ENCODE results near the gene PAK5. TPM values are rescaled to one million over a fixed set of nuclear protein-coding genes. Genes with fewer than 3 reads are reported as not detected.

PAK5 gene
- total RNA-seq, 1 experiment from 2014 or later: 0.46 TPM

DNA sequence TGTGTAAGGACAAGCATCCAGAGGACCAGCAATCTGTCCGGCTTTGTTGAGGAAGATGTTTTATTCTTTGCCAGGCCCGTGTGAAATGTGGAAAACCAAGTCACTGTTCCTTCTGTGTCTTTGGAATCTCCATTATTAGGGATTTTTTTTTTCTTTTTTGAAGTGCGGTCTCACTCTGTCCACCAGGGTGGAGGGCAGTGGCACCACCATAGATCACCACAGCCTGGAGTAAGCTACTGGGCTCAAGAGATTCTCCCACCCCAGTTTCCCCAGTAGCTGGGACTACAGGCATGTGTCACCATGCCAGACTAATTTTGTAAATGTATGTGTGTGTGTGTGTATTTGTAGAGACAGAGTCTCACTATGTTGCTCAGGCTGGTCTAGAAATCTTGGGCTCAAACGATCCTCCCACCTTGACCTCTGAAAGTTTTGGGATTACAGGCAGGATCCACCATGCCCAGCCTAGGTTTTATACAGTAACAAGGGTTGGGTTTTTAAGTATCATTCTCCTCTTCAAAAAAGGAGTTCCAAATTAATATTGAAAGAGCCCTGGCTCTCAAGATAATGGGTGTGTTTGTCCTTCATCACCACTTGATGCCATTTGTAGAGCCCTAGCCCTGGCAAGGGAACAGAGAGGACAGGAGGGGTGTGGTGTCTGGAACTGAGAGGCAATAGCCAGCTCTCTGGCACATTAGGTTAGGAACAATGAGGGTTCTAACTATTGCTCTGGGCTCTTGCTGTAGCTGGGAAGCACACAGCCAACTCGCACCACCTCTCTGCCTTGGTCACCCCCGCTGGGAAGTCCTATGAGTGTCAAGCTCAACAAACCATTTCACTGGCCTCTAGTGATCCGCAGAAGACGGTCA is 321.3 kb downstream of the PAK5 start:
- DNase-seq (ENCODE audit: low read depth): no peak

DNA sequence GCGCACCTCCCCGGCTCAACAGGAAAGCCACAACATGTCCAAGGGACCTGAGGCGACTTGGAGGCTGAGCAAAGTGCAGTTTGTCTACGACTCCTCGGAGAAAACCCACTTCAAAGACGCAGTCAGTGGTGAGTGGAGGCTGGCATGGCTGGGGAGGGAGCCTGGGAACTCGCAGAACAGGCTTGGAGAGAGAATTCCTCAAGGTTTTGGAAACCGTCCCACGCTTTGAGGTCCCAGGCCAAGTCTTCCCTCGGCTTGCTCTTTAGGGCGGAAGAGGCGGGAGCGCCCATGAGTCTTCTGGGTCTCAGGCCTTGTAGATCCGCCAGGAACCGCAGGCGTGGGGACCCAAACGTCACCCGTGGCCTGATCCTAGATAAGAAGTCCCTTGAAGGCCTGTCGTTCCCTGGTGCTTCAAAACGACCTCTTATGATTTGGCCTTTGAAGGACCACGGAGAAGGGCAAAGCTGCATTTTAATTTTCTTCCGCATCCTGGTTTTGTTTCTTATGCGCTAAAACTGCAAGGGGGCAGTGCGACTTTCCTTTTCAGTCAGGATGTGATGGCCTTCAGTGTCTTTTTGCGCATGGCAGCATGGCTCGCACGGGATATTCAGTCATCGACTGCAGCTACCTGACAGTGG is 322.5 kb downstream of the PAK5 start:
- DNase-seq (ENCODE audit: low read depth): no peak

DNA sequence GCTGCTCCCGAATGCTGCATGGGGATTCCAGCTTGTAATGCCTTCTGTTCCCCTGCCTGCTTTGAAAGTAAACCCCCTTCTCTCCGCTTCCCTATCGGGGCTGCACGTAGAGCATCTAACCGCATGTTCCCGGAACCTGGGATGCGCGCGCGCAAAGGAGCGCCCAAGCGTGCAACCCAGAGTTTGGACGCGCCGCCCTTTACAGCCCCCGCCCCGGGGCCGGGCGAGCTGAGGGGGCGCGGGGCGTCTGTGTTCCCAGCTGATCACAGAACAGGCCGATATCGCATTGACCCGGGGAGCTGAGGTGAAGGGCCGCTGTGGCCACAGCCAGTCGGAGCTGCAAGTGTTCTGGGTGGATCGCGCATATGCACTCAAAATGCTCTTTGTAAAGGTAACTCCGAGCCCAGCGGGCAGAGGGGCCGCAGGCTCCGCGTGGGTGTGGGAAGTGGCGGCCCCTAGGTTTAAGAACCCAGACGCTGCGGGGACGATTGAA is 323.1 kb downstream of the PAK5 start:
- DNase-seq (ENCODE audit: low read depth): no peak

DNA sequence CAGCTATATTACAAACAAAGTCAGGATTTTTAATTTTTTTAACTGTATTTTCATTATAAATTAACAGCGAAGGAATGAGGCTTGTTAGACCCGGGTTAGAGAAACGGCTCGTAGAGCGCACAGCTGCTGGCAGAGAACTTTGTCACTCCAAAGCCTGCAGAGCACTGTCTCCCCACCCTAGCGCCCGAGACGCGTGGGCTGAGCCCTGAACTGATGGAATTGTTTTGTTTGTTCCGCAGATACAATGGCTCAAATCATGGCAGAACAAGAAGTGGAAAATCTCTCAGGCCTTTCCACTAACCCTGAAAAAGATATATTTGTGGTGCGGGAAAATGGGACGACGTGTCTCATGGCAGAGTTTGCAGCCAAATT is 323.7 kb downstream of the PAK5 start:
- DNase-seq (ENCODE audit: low read depth): no peak

DNA sequence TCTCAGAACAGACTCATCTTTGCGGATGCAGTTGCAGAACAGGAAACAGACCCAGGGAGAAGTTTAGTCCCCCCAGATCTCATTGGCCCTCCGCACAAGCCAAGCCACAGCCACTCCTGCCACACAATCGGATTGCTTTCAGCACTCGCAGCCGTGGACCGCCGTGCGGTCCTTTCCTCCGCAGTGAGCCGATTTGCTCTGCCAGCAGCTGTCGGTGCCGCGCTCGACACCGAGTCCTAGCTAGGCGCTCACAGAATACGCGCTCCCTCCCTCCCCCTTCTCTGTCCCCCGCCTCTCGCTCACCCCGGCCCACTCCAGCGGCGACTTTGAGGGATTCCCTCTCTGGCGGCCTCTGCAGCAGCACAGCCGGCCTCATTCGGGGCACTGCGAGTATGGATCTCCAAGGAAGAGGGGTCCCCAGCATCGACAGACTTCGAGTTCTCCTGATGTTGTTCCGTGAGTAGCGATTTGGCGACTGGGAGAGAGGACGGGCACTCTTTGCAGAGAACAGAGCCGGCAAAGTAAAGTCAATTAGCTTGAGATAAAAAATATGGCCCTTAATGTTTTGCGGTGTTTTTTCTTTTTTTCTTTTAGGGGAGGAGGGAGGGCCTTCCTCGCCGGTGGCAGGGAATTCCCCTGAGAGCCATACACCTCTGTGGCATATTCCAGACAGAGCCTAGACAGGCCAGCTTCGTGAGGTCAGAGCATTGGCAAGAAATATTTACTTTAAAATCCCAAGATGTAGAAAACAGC is 324.2 kb downstream of the PAK5 start, which contains the start of gene LAMP5:
LAMP5 (plus strand) TSS at position 130 of the 753 bp plus-strand sequence; CDS start at position 393, 263 bp downstream.
- peak; percentile 15 for DNase-seq (ENCODE audit: low read depth)

DNA sequence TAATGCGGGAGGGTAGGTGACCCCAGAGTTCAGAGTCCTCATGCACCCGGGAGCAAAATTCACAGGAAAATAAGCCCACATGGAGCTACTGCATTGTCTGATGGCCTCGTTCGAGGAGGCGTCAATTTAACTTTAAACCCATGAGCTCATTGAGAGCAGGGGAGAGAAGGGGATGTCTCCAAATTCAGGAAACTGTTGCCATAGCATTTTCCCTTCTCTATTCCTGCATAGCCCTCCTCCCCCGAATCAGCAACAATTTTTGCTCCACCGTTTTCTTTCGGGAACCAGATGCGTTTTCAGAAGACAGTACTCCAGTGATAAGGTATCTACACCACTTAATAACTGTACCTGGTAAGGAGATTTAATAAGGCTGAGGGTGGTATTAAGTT is 324.8 kb downstream of the PAK5 start:
- no peak for DNase-seq (ENCODE audit: low read depth)

DNA sequence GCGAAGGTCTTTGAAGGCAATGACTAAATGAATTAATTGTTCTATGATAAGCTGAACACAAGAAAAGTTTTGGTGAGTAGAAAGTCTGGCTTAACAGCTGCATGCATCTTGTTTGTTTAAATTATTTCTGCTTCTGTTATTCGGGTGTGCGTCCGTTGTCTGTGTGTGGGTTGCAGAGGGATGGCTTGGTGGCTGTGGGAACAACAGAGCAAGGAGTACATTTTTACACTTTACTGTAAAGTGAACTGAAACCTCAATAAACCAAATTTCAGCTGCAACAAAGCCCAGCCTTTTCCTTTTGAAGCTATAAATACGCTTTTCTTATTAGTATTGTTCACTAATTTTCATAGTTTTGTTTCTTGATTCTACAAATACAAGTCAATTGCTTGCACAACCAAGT is 328.0 kb downstream of the PAK5 start:
- DNase-seq (ENCODE audit: low read depth): no peak

DNA sequence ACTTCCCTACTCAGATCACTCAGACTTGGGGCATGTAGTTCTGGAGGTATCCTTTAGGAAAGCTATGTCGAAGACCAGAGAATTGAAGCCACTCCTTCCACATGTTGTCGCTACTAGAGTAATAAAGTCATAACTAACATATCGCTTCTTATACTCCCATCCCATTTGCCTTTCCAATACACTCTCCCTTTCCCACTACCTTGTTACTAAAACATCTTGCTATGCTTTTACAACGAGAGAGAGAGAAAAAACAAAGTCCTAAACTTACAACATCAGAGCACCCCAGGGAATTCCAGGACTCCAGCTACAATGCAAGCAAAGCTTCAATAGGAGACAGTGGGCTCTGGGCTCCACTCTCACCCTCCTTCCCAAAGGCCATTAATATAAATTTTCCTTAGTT is 329.6 kb downstream of the PAK5 start:
- DNase-seq (ENCODE audit: low read depth): no peak

DNA sequence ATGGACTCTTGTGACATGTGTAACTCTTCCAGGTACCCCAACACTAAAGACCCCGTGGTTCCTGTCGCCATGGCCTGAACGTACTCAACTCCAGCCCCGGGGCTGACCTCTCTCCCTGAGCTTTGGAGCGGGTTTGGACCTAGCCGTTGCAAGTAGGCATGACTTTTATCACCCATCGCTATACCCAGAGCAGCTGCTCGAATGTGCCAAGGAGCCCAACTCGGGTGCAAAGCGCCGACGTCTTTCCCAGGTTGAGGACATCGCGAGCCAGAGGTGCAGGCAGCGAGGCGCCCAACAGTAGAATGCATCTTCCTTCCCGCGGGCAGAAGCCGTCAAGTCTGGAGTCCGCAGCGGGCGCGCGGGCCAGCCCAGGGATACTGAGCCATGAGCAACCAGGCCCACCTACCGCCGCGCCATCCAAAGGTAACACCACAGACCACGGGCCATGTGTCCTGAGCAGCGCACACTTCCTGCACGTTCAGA is 330.1 kb downstream of the PAK5 start:
- no peak for DNase-seq (ENCODE audit: low read depth)

DNA sequence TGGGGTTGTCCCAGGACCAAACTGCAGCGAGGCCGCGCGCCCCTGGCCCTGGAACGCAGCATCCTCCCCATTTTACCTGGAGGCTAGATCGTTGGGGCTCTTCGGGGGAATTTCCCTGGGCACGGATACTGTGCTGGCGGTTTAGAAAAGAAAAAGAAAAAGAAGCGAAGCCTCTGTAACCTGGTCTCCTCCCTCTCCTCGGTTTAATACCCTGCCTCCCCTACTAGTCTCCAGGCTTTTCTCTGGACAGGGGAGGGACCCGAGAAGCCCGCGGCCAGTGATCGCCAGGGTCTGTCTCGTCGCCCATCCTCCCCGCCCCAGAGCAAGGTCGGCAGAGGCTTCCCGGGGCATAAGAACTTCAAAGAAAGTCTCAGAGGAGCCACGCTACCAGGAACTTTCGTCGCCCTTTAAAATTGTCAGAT is 330.6 kb downstream of the PAK5 start:
- DNase-seq (ENCODE audit: low read depth): no peak

DNA sequence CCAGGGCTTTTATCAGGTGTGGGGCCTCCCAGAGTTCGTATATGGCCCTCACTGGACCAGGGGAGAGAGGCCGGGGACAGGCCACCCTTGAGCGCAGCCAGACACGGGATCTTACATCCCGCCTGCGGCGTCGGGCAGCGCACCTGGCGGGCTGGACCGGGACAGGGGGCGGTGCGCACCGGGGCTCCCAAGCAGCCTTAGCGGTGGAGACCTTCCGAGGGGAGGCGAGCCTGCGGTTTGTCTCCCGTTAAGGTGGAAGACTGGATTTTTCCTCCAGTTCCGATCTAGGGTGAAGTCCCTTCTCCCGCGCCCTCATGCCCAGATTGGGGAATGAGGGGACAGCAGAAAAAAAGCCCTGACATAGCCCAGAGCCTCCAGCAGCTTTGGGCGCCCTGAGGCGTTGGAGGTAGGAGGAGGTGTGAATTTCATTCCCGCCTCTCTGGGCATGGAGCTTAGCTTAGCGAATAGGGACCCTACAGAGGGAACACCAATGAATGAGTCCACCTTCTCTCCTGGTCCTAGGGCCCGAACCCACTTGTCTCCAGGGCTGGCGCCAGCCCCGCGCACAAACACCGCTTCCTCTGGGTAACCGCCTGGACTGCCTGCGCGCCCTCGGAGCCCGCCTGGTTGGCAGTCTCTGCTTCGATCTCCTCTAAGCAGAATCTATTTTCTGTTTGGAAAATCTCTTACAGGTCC is 331.2 kb downstream of the PAK5 start:
- DNase-seq (ENCODE audit: low read depth): no peak

DNA sequence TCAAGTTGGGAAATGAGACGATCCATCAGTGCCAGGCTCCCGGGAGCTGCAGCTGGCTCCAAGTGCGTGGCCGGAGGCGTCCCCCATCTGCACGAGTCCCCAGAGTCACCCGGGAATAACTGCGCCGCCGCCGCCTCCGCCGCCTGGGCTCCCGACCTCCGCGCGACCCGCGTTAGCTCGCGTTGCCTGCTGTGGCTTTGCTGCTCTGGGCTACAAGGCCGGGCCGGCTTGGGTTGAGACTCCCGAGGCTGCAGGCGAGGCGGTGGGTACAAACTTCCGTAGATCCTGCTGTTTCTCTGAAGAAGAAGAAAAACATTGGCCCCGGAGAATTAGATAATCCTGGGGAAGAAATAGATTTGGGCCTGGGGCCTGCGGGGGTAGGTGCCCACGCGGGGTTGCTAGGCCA is 331.9 kb downstream of the PAK5 start:
- no peak for DNase-seq (ENCODE audit: low read depth)

DNA sequence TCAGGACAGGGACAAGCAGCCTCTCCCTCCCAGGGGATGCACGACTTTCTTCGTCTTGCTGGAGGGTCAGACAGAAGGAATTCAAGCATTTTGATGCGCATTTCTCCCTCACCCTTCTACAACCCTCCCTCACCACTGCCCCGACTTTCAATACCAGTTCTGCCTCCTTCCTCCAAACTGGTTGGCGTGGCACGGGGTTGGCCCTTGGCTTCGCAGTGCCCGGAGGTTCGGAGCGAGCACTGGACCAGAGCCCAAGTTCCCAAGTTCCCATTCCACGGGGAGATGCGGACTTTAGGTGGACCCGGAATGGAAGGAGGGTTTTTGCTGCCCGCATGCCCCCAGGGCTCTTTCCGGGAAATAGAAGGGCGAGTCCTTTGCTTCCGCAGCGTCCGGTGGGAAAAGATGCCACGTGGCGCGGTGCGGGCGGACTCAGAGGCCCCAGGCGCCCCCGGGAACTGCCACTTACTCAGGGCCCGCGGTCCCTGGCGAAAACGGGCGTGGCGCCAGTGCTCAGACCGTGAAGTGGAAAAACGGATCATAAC is 332.5 kb downstream of the PAK5 start:
- DNase-seq (ENCODE audit: low read depth): no peak

DNA sequence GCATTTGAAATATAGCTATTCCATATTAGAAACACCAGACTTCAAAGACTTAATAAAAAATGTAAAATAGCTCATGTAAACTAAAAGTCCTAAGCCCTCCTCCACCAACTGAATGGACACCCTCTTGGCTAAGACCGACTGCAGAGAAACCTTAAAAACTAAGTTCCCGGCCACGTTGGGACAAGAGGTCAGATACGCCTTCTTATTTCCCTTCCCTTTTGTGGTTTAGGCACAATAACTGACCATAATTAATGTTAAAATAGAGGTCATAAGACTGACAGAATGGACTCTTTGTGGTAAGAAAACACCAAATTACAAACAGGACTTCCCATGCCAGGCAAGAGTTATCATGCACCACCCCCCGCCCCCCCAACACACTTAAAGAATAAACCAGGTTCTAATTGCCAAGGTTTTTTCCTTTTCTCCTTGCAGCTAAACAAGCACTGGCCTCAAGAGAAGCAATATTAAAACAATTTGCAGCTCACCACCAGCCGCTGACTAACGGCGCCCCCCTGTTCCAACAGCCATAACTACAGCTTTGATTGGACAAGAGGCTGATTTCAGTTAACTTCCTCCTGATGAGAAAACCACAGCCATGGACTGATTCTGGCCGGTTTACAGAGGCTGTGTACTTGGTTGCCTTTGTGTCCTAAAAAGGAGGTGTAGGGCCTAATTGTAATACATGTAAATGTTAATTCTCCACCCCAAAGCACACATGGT is 335.2 kb downstream of the PAK5 start:
- peak; percentile 71 for DNase-seq (ENCODE audit: low read depth)

DNA sequence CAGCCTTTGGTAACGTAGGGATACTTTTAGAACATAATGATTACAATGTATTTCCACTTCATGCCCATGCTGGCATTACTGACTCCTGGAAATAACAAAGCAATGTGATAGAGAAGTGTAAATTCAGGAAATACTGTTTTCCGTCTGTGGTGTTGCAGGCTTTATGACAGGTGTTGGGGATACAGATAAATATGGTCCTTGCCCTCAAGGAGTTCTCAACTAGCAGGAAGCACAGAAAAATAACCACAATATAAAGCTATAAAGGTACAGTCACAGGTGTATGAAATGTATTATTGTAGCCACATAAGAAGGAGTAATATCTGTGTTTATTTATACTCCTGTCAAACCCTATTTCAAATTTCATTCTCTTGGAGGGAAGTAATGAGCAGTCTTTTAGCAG is 337.4 kb downstream of the PAK5 start:
- DNase-seq (ENCODE audit: low read depth): no peak

DNA sequence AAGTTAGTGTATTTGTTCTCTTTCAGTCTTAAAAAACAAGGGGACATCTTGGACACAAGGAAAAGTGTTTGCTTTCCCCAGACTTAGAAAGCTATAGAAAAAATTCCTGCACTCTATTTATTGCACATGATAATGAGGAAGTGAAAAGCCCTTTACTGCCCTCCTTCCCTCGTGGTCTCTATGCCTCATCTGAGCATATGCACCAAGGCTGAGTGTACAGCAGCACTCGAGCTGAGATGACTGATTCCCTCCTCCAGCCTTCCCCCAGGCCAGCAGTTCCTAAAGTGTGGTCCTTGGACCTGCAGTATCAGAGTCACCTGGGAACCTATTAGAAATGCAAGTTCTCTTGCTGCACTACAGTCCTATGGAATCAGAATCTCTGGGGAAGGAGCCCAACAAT is 338.8 kb downstream of the PAK5 start:
- DNase-seq (ENCODE audit: low read depth): no peak

DNA sequence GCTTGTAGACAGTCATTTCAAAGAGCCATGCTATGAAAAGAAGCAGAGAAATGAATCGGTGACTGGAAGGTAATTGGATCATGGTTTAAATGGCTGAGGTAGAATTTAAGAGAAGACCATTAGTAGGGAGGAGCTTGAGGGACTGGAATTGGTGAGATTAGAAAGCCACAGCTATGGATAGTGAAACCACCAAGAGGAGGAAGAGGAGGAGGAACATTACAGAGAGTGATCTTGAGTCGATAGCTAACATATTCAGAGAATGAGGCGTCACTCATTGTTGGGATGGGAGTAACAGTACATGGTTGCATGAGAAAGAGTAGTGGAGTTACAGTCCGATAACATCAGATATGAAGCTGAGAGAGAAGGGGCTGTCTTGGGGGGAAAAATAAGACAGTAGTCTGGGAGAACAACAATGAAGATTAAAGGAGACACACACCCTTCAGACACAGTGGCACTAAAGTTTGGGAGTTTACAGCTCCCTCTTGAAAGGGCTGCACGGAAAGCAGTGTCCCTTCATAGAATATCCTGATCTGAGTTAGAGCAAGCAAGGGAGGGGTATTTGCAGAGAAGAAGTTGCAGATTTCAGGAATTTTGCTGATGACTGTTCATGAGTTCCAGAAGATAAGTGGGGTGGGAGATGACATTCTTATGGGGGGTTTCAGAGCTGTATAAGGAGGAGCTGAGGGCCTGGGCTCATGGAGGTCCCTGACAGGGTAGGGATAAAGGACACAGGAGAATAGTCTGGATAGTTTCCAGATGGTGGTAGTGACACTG is 339.6 kb downstream of the PAK5 start:
- no peak for DNase-seq (ENCODE audit: low read depth)

DNA sequence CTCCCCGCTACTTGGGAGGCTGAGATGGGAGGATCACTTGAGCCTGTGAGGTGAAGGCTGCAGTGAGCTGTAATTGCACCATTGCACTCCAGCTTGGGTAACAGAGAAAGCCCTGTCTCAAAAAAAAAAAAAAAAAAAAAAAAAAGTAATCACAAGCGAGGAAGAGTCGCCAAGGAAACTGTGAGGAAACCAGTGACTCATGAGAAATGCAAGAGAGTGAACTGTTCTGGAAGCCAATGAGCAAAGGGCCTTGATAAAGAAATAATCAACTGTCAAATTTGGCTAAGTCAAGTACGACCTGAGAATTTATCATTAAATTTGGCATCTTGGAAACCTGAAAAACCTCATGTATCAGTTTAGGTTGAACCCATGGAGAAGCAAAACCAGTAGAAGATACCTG is 340.6 kb downstream of the PAK5 start:
- no peak for DNase-seq (ENCODE audit: low read depth)

DNA sequence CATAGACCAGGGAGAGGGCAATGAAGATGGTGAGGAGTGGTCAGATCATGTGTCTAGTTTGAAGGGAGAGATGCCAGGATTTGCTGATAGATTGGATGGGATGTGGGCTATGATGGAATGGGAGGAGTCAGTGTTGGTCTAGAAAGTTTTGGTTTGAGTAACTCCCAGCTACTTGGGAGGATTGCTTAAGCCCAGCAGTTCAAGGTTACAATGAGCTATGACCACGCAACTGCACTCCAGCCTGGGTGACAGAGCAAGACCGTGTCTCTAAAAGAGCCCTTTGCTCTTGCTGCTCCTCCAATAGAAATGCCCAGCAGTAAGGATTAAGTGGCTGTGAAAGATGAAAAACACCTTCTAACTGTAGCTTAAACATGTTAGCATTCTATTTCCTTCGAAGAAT is 342.7 kb downstream of the PAK5 start:
- no peak for DNase-seq (ENCODE audit: low read depth)

DNA sequence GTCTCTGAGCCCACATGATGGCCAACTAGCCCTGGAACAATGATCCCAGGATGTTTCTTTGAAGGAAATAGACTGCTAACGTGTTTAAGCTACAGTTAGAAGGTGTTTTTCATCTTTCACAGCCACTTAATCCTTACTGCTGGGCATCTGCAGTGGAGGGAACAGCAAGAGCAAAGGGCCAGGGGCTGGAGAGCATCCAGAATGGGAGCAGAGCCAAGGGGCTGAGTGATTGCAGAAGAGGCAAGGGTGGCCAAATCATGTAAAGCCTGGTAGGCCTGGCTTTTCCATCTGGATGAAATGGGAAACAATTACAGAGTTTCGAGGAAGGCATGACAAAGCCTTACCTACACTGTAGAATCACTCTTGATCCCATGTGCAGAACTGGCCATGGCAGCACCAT is 343.2 kb downstream of the PAK5 start:
- DNase-seq (ENCODE audit: low read depth): no peak
